MM.1S (cell line): ENCODE data around the gene CLCNKB.

Experiments
- DNase-seq: peaks from one replicate; pipeline ENCODE4 v3.0.0-alpha.2; 2015
- H2AFZ ChIP-seq: fragments of 300-600 bp; sonication (generic); 2 replicates; pipeline ENCODE4 v1.6.0; 2016; ENCODE audit warnings: antibody characterized with exemption, low read length
- H3F3A ChIP-seq: fragments of 300-600 bp; sonication (generic); 2 replicates; pipeline ENCODE4 v1.6.1; 2016; ENCODE audit warnings: mild to moderate bottlenecking, antibody characterized with exemption, low read length, moderate library complexity, mixed read lengths; ENCODE audit not compliant: insufficient read depth
- H3K27ac ChIP-seq: fragments of 300-600 bp; sonication (generic); 2 replicates; pipeline ENCODE4 v1.5.1; 2016; ENCODE audit warnings: mild to moderate bottlenecking, low read length
- H3K27me3 ChIP-seq: fragments of 300-600 bp; sonication (generic); replicated peaks from 2 replicates; pipeline ENCODE4 v1.6.0; 2016; ENCODE audit warnings: low read length; ENCODE audit not compliant: insufficient read depth
- H3K36me3 ChIP-seq: fragments of 300-600 bp; sonication (generic); replicated peaks from 2 replicates; pipeline ENCODE4 v1.6.1; 2016; ENCODE audit warnings: mild to moderate bottlenecking, low read length, mixed read lengths; ENCODE audit not compliant: insufficient read depth
- H3K4me1 ChIP-seq: fragments of 300-600 bp; sonication (generic); 2 replicates; pipeline ENCODE4 v1.6.1; 2016; ENCODE audit warnings: low read length, mixed read lengths
- H3K4me2 ChIP-seq: fragments of 300-600 bp; sonication (generic); 2 replicates; pipeline ENCODE4 v1.6.0; 2016; ENCODE audit warnings: low read depth, low read length
- H3K4me3 ChIP-seq: fragments of 300-600 bp; sonication (generic); 2 replicates; pipeline ENCODE4 v1.5.1; 2016; ENCODE audit warnings: low read length, mixed read lengths
- H3K79me2 ChIP-seq: fragments of 300-600 bp; sonication (generic); 2 replicates; pipeline ENCODE4 v1.6.1; 2016; ENCODE audit warnings: mixed run types, low read length, mixed read lengths
- H3K9ac ChIP-seq: fragments of 300-600 bp; sonication (generic); 2 replicates; pipeline ENCODE4 v1.6.1; 2016; ENCODE audit warnings: low read length, mixed read lengths
- H3K9me2 ChIP-seq: fragments of 300-600 bp; sonication (generic); replicated peaks from 2 replicates; pipeline ENCODE4 v1.6.1; 2016; ENCODE audit warnings: mild to moderate bottlenecking, low read length, mixed read lengths; ENCODE audit not compliant: insufficient read depth
- H3K9me3 ChIP-seq: fragments of 300-600 bp; sonication (generic); replicated peaks from 2 replicates; pipeline ENCODE4 v1.6.1; 2016; ENCODE audit warnings: mild to moderate bottlenecking, low read length, mixed read lengths; ENCODE audit not compliant: insufficient read depth
- H4K20me1 ChIP-seq: fragments of 300-600 bp; sonication (generic); 2 replicates; pipeline ENCODE4 v1.6.1; 2016; ENCODE audit warnings: mild to moderate bottlenecking, low read length, moderate library complexity, mixed read lengths; ENCODE audit not compliant: insufficient read depth
- CTCF ChIP-seq: fragments of 300-600 bp; sonication (generic); IDR thresholded peaks from 2 replicates; pipeline ENCODE4 v1.5.1; 2016; ENCODE audit warnings: antibody characterized with exemption, low read length, mixed read lengths
- EZH2 ChIP-seq: fragments of 300-600 bp; sonication (generic); optimal IDR thresholded peaks from 2 replicates; pipeline ENCODE3; 2017; ENCODE audit warnings: low read depth, mild to moderate bottlenecking, antibody characterized with exemption, low read length, mixed read lengths
- EZH2phosphoT487 ChIP-seq: fragments of 300-600 bp; sonication (generic); IDR thresholded peaks from 2 replicates; pipeline ENCODE4 v1.6.1; 2018; ENCODE audit warnings: antibody characterized with exemption, low read length

Gene CLCNKB

GRCh38 chr1:16076865-16077238 is 33.3 kb downstream of the CLCNKB start:
- H3F3A ChIP-seq, result peaks cover 8% of the 10 kb centered on the region; the same call in 1 of the 2 replicates
- peaks cover 6% of the 10 kb centered on the region for H3K4me1 ChIP-seq
- H3K4me2 ChIP-seq, result no peak overlapping the region
- no peak for DNase-seq
- no peaks in the 10 kb centered on the region for H3K79me2 ChIP-seq
- no peak overlapping the region for H3K4me3 ChIP-seq
- no peak for TF ChIP-seq EZH2phosphoT487
- no peak overlapping the region for H2AFZ ChIP-seq
- no peaks in the 10 kb centered on the region for H4K20me1 ChIP-seq
- no peaks in the 10 kb centered on the region for H3K36me3 ChIP-seq
- no peak overlapping the region for H3K9ac ChIP-seq
- no peaks in the 10 kb centered on the region for H3K9me2 ChIP-seq
- peaks cover 4% of the 10 kb centered on the region for H3K27me3 ChIP-seq
- no peaks in the 10 kb centered on the region for H3K9me3 ChIP-seq
- H3K27ac ChIP-seq, result no peak overlapping the region

GRCh38 chr1:16077406-16078245 is 34.0 kb downstream of the CLCNKB start:
- H3K9ac ChIP-seq, result no peak overlapping the region
- H4K20me1 ChIP-seq, result no peaks in the 10 kb centered on the region
- H3K79me2 ChIP-seq, result no peaks in the 10 kb centered on the region
- no peak for TF ChIP-seq CTCF
- no peak for TF ChIP-seq EZH2
- TF ChIP-seq EZH2phosphoT487, result no peak
- H3K27me3 ChIP-seq, result peaks cover 4% of the 10 kb centered on the region
- DNase-seq, result no peak
- H3K36me3 ChIP-seq, result no peaks in the 10 kb centered on the region
- H3K9me3 ChIP-seq, result no peaks in the 10 kb centered on the region
- H3F3A ChIP-seq, result peaks cover 8% of the 10 kb centered on the region; the same call in 1 of the 2 replicates
- no peak overlapping the region for H3K27ac ChIP-seq
- peaks cover 6% of the 10 kb centered on the region for H3K4me1 ChIP-seq
- H3K4me2 ChIP-seq, result no peak overlapping the region
- H3K4me3 ChIP-seq, result no peak overlapping the region
- H3K9me2 ChIP-seq, result no peaks in the 10 kb centered on the region
- no peak overlapping the region for H2AFZ ChIP-seq

GRCh38 chr1:16078925-16079656 is 35.5 kb downstream of the CLCNKB start:
- H3K9ac ChIP-seq, result no peak overlapping the region
- H3K9me3 ChIP-seq, result no peaks in the 10 kb centered on the region
- TF ChIP-seq EZH2, result no peak
- TF ChIP-seq CTCF, result peak; percentile 91
- no peak for TF ChIP-seq EZH2phosphoT487
- H3K4me1 ChIP-seq, result peaks cover 4% of the 10 kb centered on the region
- peak overlapping the region; percentile 64 for H3K4me2 ChIP-seq
- peak overlapping the region; percentile 42 for H3K4me3 ChIP-seq
- peak overlapping the region; percentile 80 for H2AFZ ChIP-seq
- H3K27ac ChIP-seq, result no peak overlapping the region
- H3K36me3 ChIP-seq, result no peaks in the 10 kb centered on the region
- 0 out of 2 replicates have a peak, but pooled peaks cover 3% of the 10 kb centered on the region for H3F3A ChIP-seq
- no peaks in the 10 kb centered on the region for H3K79me2 ChIP-seq
- no peaks in the 10 kb centered on the region for H4K20me1 ChIP-seq
- no peaks in the 10 kb centered on the region for H3K9me2 ChIP-seq
- H3K27me3 ChIP-seq, result peaks cover 4% of the 10 kb centered on the region; the same call in 1 of the 2 replicates
- peak; percentile 69 for DNase-seq
